ENCODE data around the gene BUD23. TPM values are rescaled to one million over a fixed set of nuclear protein-coding genes. Genes with fewer than 3 reads are reported as not detected.

The BUD23 gene
- total and polyA plus RNA-seq, 11 donors: 57.4 to 150 (median 69.6) TPM

DNA sequence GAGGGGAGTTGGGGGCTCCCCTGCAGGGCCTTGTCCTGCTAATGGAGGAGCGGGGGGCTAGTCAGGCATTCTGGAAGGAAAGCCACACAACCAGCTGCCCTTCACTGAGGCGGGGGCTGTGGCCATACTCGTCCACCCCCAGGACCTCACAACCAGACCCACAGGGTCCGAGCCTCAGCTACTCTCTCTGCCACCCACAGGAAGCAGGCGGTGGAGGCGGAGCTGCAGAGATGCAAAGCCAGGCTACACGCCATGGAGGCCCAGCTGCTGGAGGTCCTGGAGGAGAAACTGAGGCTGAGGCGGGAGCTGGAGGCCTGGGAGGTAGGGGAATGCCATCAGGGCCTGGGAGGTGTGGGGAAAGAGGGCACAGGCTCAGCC is 52.1 kb downstream of the BUD23 start:
- DNase-seq (no peak), ATAC-seq (no peak)
- H3K36me3 ChIP-seq: peaks cover 0 to 23% (median 16%) of the 10 kb centered on the region in 9 donors
- intact Hi-C loops (cut with DNase I): loop anchor here in 3 of 10 donors (5.0 to 10.0 kb wide), 3 partner anchors 53 to 391 kb away; partner anchors contain the start of genes BUD23 (in 1 of the 3), DNAJC30 (in 1 of the 3) and VPS37D (in 1 of the 3)
- peaks cover 0 to 21% (median 13%) of the 10 kb centered on the region in 12 donors for H3K4me1 ChIP-seq
- no peaks in the 10 kb centered on the region for H3K9me3 ChIP-seq
- no peak overlapping the region for H3K27ac ChIP-seq
- TF ChIP-seq POLR2A (IDR thresholded peaks at IDR 0.05): no peak
- TF ChIP-seq, protein P1, sequence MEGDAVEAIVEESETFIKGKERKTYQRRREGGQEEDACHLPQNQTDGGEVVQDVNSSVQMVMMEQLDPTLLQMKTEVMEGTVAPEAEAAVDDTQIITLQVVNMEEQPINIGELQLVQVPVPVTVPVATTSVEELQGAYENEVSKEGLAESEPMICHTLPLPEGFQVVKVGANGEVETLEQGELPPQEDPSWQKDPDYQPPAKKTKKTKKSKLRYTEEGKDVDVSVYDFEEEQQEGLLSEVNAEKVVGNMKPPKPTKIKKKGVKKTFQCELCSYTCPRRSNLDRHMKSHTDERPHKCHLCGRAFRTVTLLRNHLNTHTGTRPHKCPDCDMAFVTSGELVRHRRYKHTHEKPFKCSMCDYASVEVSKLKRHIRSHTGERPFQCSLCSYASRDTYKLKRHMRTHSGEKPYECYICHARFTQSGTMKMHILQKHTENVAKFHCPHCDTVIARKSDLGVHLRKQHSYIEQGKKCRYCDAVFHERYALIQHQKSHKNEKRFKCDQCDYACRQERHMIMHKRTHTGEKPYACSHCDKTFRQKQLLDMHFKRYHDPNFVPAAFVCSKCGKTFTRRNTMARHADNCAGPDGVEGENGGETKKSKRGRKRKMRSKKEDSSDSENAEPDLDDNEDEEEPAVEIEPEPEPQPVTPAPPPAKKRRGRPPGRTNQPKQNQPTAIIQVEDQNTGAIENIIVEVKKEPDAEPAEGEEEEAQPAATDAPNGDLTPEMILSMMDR (IDR thresholded peaks at IDR 0.05): no peak
- H3K4me3 ChIP-seq: no peak overlapping the region
- WGBS, 4 donors: 90 to 97% (median 94%) methylated on average over 4 to 8 of the region's 8 CpGs
- H3K27me3 ChIP-seq: no peaks in the 10 kb centered on the region

DNA sequence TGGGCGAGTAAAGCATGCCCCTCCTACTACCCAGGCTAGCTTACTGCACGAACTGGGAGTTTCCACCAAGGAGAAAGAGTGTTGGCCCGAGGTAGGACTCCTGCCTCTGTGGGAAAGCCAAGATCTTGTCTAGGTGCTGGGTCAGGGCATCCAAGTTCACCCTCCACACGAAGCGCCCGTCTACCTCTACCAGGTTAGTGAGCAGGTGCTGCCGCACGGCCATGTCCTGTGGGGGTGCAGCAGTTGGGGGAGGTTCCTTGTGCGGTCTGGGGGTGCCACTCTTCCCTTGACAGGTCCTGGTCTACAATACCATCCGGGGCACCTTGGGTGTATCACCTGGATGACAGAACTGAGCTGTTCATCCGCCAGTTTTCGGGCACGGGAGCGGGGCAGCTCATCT is 53.5 kb downstream of the BUD23 start:
- ATAC-seq (no peak), DNase-seq (no peak)
- Histone ChIP-seq H3K27ac (no peak overlapping the region), H3K27me3 (no peaks in the 10 kb centered on the region), H3K36me3 (peaks cover 0 to 23% (median 16%) of the 10 kb centered on the region in 9 donors), H3K9me3 (no peaks in the 10 kb centered on the region), H3K4me1 (peaks cover 0 to 21% (median 13%) of the 10 kb centered on the region in 12 donors), H3K4me3 (no peak overlapping the region)
- no peak for TF ChIP-seq POLR2A (IDR thresholded peaks at IDR 0.05)
- TF ChIP-seq, protein P1 (IDR thresholded peaks at IDR 0.05): no peak
- 91 to 95% (median 95%) methylated on average over 9 to 14 of the region's 14 CpGs for WGBS, 4 donors
- intact Hi-C loops (cut with DNase I): loop anchor here in 3 of 10 donors (5.0 to 10.0 kb wide), 3 partner anchors 55 to 392 kb away; partner anchors contain the start of genes BUD23 (in 1 of the 3), DNAJC30 (in 1 of the 3) and VPS37D (in 1 of the 3)

DNA sequence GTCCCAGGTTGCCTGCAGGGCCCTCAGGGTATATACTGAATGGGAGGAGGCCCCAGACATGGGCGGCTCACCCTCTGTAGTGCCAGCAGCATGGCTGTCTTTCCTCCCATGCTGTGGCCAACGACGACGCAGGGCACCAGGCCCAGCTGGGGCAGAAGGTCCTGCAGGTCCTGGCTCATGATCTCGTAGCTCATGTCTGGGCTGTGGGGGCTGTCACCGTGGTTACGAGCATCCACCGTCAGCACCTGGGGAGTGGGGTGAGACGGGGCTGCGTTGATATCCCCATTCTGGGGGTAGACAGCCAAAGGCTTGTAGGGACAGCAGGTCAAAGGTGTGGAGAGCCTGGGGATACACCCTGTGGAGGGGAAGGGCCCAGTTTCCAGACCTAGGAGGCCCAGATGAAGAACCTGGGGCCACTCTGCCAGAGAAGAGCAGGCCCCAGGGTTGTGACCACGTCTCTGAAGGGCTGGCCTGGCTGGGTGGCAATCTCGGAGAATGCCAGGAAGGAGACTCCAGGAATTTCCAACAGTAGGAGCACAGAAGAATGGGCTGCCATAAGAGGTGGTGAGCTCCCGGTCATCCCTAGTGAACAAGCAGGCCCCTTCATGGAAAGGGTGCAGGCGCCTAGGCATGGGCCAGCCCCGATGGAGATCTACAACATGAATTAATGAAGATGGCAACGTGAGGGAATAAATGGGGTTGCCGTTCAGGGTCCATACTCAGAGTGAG is 54.3 kb downstream of the BUD23 start:
- Histone ChIP-seq H3K27me3 (no peaks in the 10 kb centered on the region), H3K27ac (peak overlapping the region in 8 of 12 donors; percentile 73 to 91 (median 85)), H3K36me3 (peaks cover 0 to 23% (median 16%) of the 10 kb centered on the region in 9 donors), H3K9me3 (no peaks in the 10 kb centered on the region), H3K4me1 (peaks cover 0 to 22% (median 13%) of the 10 kb centered on the region in 12 donors), H3K4me3 (peak overlapping the region in 11 of 12 donors; percentile 65 to 99 (median 80))
- ATAC-seq (no peak), DNase-seq (peak in 1 of 5 donors; percentile 43)
- WGBS, 4 donors: 73 to 77% (median 74%) methylated on average over 13 to 17 of the region's 17 CpGs
- TF ChIP-seq POLR2A (IDR thresholded peaks at IDR 0.05): no peak
- TF ChIP-seq, protein P1 (IDR thresholded peaks at IDR 0.05): no peak
- intact Hi-C loops (cut with DNase I): loop anchor here in 3 of 10 donors (2.0 to 10.0 kb wide), 4 partner anchors 55 to 393 kb away; partner anchors contain the start of genes BUD23 (in 1 of the 3), DNAJC30 (in 1 of the 3), METTL27 (in 1 of the 3) and VPS37D (in 1 of the 3)

DNA sequence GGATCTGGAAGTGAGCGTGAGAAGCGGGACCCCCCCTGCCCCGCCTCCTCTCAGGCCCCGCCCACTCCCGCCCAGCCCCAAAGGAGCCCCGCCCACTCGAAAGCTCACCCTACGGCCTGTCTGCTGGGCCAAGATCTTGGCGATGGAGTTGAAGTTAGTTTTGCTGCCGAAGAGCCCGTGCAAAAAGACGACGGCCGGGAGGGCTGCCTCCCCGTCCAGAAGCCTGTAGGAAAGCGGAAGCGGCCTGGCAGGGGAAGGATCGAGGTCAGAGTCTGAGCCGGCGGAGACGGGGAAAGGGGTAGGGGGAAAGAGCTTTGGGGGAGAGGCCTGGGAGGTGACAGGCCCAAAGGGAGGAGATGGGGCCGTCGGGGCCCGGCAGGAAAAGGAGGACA is 54.8 kb downstream of the BUD23 start:
- Histone ChIP-seq H3K36me3 (peaks cover 0 to 23% (median 16%) of the 10 kb centered on the region in 9 donors), H3K4me3 (peak overlapping the region; percentile 64 to 99 (median 78)), H3K9me3 (no peaks in the 10 kb centered on the region), H3K27me3 (no peaks in the 10 kb centered on the region), H3K4me1 (peaks cover 0 to 28% (median 13%) of the 10 kb centered on the region in 12 donors), H3K27ac (peak overlapping the region in 11 of 12 donors; percentile 64 to 91 (median 85))
- intact Hi-C loops (cut with DNase I): loop anchor here in 3 of 10 donors (2.0 to 10.0 kb wide), 4 partner anchors 56 to 393 kb away; partner anchors contain the start of genes BUD23 (in 1 of the 3), DNAJC30 (in 1 of the 3), METTL27 (in 1 of the 3) and VPS37D (in 1 of the 3)
- DNase-seq (peak; percentile 56 to 79 (median 61)), ATAC-seq (peak in 3 of 4 donors; percentile 19 to 57 (median 36))
- TF ChIP-seq POLR2A (IDR thresholded peaks at IDR 0.05): no peak
- TF ChIP-seq, protein P1 (IDR thresholded peaks at IDR 0.05): no peak
- whole genome bisulfite sequencing, 4 donors: 0 to 2% (median 1%) methylated on average over 20 to 24 of the region's 24 CpGs

Data from heart left ventricle (tissue), 16 donors.